GM21381 (cell line): Measurements from ENCODE around the gene MPPED1.

ENCODE experiments used
- ATAC-seq: cut with Tn5 transposase; IDR thresholded peaks from one replicate; pipeline ENCODE4 v1.9.1; 2021; ENCODE audit warnings: mild to moderate bottlenecking, moderate library complexity; ENCODE audit not compliant: unreplicated experiment

MPPED1 gene

DNA sequence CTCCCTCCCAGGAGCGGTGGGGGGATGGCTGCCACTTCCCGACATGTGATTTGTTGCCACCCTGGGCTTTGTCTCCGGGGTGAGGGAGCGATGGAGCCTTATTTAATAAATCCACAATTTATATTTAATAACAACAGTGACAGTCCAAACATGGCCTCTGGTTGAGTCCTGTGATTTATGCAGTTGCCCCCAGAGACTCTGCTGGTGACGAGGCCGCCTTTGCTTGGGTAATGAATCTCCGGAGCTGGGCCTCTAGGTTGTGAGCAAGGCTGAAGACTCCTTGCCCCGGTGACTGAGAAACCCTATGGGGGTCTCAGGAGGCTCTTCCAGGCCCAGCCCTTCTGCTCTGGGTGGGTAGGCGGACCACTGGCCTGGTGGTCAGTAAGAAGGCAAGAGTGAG lies 16.7 kb downstream of the MPPED1 start:
- ATAC-seq = no peak

DNA sequence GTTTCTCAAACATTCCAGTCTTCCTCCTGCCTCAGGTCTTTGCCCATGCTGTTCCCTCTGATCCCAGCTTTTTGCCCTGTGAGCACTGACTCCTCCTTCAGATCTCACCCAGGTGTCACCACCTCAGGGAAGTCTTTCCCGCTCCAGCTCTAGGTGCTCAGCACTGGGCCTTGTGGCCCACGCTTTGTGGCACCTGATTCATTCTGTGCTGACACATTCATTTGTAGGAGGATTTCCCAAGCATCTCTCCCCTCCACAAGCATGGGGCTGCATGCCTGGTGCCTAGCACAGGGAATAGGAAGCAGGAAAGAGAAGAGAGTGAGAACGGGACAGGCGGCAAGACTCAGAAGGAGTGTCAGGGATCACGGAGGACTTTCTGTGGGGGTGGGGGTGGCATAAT lies 17.6 kb downstream of the MPPED1 start:
- no peak for ATAC-seq

DNA sequence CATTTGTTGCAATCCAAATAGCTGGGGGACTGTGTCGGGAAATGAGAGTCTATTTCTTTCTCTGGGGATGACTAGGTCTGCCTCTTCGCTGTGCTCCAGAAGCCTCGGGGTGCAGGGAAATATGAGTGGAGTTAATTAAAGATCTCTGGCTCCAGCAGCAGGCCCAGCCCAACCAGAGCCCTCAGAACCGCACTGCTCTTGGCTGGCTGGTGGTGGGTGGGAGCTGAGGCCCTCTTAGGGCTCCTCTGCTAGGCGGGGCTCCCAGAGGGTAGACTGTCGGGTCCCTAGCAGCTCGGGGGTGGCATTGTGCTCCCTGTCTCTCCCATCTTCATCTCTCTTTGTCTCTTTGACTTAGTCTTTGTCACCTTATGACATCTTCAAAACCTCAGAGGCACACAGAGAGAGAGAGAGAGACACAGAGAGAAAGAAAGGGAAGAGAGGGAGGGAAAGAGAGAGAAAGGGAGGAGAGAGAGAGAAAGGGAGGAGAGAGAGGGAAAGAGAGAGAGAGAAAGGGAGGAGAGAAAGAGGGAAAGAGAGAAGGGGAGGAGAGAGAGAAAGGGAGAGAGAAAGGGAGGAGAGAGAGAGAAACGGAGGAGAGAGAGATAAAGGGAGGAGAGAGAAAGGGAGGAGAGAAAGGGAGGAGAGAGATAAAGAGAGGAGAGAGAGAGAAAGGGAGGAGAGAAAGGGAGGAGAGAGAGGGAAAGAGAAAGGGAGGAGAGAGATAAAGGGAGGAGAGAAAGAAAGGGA lies 20.2 kb downstream of the MPPED1 start:
- ATAC-seq = no peak

DNA sequence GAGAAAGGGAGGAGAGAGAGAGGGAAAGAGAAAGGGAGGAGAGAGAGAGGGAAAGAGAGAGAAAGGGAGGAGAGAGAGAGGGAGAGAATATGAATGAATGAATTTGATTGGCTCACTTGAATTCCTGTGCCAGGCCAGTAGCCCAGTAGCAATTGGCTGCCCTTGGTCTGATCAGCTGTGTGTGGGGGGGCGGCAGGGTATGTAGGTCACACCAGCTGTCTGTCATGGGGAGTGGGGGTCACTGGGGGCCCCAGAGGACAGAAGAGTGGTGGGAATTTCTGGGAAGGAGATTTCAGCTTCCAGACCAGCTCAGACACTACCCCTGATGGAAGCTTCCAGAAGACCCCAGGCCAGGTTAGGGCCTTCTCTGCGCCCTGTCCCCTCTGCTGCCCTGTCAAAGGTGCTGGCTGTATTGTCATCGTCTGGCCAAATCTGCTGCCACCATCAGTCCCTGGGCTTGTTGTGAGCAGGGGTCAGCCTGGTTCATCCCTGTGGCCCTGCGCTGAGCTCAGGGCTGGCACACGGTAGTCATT lies 21.1 kb downstream of the MPPED1 start:
- no peak for ATAC-seq

DNA sequence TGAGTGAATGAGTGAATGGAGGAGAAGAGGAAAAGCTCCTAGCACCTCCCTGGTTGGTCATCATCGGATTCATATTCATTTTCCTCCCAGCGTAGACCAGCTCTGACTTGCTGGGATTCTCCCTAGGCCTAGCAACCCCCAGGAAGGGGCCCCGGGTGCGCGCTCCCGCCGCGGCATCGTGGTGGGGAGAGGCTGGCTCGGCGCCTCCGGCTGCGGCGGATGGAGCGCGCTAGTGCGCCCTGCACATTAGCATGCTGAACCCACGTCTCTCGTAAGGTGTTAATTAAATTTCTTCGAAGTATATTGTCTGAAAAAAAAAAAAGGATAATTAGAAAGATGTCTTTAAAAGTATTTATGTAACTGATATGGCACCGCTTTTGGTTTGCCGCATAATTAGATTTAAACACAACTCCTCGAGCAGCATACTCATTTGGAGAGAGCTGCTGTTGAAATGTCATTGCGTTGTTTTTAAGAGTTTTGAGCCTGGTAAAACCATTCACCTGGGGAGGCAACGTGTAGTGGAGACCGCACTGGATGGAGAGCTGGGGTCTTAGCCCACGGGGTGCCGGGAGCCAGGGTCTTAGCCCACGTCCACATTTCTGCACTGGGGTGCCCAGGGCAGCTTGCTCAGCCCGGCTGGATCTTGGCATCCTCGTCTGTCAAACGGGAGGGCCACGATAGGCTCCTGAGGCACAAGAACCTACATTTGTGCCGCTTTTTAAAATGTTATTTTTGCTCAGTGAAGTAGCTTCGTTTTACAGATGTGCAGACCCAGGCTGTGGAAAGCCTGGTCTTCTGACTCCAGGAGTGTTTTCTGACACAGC lies 21.8 kb downstream of the MPPED1 start:
- no peak for ATAC-seq

DNA sequence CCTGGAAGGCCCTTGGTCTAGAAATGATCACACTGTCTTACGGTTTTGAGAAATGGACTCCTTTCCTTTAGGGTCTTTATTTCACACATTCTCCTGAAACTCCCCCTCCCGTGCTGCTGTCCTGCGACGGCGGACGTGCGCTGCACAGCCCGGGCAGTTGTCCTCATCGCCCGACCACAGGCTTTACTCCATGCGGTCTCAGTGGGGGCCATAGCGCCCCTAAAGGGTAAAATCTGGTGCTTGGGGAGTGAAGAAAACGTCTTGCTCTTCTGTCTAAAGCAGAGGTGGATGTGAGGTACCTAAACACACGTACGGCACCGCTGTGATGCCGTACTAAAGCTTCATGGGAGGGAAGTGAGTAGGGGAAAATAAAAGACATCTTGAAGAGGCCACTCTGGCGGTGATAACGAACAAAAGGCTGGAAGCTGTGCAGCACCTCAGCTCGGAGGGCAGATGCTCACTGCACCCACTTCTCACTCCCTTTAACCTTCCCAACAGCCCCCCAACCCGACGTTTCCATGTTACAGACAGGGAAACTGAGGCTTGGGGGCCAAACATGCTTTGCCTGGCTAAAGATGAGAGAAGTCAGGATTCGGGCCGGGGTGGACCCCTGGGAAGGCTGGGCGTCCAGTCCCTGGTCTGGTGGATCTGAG lies 22.6 kb downstream of the MPPED1 start:
- no peak for ATAC-seq

DNA sequence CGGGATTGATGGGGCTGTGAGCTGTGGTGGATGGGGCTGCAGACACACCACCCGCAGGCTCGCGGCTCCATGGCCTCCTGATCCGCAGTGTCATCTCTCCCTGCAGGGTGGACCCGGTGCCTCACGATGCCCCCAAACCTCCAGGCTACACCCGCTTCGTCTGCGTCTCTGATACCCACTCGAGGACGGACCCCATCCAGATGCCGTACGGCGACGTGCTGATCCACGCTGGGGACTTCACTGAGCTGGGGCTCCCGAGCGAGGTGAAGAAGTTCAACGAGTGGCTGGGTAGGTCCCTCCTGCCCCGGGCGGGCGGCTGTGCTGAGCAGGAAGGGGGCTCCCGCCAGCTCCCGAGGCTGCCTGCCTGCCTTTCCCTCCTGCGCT lies 23.1 kb downstream of the MPPED1 start:
- no peak for ATAC-seq

DNA sequence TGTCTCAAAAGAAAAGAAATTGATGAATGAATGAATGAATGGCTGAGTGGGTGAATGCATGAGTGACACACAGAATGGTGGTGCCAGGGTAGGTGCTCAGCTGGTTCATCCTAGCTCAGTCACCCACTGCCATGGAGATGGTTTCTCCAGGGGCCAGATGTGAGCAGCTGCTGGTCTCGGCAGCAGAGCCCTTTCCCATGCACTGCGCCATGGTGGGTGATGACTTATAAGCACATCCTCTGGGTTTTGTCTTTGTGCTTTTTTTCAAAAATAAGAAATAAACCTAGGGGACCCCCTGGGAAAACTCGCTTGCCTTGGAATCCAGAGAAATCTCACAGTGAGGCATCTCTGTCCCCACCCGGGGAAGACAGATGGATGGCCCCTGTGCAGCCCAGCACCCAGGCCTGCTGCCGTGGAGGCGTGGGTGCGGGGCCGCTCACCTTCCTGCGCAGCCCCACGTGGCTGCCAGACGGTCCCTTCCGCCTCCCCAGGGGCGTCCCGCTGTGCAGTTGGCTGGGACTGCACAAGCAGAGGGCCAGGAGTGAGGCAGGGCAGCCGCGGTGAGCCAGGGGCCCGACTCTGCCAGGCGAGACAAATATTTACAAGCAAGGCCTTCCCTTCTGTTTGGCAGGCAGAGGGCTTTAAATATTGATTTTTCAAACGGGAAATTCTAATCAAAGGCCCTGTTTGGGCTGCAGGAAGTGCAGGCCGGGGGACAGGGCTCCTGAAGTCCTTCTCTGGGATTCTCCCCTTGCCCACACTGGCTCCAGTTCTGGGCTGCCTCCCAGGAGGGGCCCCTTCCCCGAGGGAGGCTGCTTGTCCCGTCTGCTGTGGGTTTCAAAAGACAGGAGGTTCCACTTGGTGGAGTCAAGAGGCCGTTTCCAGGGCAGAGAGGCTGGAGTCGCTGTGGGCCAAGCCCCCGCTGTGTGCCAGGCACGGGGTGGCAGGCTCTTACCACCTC lies 24.3 kb downstream of the MPPED1 start:
- ATAC-seq = no peak

DNA sequence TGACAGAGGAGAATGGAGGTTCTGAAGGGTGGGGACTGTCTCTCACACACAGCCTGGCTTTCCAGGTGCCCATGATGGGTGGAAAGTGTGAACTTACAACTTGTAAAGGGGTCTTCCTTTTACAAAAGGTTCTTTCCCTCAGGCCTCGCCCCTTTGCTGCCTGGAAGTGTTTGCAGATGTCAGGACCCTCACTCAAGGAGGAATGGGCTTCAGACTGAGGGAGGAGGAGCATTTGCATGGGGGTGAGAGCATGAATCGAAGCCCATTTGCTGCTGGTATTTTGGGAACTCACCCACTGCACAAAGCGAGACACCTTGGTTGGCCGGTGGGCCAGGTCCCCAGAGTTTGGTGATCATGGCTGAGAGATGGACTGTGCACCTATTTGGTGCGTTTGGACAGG lies 25.1 kb downstream of the MPPED1 start:
- ATAC-seq = no peak

DNA sequence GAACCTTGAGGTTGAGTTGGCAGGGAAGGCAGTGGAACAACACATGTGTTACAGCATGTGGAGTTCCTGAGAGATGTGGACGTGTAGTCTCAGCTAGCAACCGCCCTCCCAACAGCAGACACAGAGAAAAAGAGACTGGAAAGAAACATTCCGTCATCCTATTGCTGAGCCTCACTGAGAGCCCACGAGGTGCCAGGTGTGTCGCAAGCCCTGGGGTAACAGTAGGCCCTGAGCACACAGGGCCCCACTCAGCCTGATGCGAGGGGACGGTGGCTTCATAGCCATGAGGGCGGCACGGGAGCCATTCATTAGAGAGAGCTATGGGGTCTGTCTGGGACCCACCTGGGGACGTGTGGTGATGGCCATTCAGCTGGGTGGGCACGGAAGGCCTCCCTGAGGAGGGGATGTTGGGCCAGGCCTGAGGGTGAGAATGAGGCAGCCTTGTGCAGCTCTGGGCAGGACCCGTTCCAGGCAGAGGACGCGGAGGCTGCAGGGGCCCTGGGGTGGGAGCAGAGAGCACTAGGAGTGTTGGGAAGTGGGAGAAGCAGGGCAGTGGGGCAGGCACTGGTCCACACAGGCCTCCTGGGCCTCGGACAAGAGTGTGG lies 26.2 kb downstream of the MPPED1 start:
- ATAC-seq = no peak

DNA sequence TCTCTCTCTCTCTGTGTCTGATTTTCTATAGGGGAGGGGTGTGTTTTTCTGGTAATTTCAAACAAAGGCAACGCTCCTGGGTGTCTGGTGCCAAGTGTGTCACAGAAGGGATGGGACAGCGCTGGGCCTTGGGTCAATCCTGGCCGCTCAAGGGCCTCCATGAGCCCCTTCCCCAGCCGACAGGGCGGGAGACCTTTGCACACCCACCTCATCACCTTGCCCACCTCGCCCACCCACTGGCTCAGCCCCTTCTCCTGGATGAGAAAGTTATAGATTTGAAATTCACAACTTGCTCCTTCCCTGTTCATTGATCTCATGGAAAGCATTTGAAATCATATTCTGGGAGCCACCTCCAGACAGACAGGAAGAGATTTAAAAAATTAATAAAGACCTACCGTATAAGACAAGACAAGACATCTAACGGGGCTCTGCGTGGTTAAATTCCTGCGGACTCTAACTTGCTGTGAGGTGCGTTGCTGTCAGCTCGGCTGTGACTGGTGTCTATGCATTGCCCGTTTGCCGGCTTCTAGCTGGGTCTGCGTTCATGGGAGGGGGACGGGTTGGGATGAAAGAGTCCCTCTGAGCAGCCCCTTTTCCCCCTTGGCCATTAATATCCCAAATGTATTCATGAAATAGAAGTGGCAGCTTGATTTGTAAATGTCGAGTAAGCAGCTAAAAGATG lies 27.0 kb downstream of the MPPED1 start:
- ATAC-seq = no peak

DNA sequence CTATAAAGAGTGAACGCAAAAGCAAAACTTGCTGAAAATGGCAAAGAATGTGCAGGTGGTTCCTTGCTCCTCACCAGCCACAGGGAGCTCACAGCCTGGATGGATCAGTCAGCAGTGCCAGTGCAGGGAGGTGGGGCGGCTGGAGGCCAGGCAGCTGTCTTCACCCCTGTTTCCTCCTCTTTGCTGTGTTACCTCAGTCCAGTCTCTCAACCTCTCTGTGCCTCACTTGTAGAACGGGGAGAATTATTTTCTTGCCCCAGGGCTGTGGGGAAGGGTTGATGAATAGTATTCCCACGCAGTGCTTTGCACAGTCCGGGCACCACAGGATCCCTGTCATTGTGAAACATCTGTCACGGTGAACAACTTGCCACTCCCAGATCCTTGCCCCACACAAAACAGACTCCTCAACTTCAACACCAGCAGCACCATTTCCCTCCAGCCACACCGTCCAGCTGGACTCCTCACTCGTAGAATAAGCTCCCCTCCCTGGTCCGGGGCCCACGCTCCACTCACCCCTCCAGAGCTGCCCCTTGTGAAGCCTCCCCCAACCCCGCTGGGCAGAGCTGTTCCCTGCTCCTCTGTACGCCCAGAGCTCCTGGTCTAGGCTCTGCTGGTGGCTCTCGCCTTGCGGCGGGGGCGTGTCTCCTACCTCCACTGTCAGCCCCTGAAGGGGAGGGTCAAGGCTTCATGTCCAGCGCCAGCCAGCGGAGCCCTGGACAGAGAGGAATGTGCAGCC lies 27.7 kb downstream of the MPPED1 start:
- ATAC-seq = no peak

DNA sequence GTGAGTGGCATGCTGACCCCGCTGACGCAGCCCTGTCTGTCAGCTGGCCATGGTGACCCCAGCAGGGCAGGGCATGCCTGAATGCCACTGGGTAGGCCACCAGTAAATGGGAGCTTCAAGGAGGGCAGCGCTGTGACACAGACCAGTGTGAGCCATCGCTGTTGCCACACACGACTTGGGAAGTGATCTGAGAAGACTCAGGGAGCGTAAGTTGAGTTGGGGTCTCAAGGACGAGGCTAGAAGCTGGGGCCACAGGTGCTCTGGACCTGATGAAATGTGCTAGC lies 28.2 kb downstream of the MPPED1 start:
- ATAC-seq = no peak

DNA sequence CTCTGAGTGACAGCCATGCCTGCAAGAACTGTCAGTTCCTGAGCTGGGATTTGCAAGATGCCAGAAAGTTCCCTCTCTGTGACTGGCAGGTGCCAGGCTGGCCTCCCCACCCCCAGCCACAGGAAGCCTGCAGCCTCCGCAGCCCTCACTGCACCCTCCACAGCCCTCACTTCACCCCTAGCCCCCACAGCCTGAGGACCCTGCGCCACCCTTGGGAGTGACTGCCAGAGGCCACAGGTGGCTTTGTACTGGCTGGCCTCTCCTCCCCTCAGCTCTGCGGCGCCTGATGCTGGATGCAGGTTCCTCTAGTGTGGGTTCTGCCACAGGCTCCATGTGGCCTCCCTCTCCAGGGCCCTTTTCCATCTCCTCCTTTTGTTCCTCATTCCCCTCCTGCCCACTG lies 28.7 kb downstream of the MPPED1 start:
- ATAC-seq = no peak

DNA sequence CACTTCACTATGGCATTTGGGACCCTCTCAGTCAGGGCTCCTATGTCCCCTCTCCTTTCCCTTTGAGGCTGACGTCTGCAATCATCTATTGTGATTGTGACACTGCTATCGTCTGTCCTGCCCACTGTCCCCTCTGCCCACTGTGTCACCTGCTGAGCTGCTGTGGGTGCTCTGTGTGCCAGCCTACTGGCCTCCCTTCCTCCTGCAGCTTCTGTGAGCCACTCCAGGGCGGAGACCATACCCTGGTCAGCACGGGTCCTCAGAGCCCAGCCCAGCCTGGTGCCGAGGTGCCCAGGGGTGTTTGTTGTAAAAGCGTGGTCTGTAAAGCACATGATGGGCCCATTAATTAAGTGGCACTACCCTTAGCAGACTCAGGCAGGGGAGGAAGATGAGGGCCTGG lies 29.4 kb downstream of the MPPED1 start:
- no peak for ATAC-seq

DNA sequence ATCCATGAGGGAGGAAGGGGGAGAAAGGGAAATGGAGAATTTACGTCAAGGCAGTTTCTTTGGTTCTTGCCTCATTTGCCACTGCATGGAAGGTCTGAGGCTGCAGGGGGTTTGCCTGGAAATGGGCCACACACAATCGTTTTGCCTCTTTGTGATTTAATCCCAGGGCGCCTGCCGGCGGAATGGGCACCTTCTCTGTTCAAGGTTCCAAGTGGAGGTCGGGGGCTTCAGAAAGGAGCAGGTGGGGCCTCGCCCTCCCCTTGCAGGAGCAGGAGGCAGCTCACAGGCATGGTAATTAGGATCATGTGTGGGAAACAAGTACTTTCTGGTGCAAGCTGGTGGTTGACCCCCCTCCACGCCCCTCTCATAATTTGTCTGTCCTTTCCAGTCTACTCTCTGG lies 29.9 kb downstream of the MPPED1 start:
- ATAC-seq = no peak

DNA sequence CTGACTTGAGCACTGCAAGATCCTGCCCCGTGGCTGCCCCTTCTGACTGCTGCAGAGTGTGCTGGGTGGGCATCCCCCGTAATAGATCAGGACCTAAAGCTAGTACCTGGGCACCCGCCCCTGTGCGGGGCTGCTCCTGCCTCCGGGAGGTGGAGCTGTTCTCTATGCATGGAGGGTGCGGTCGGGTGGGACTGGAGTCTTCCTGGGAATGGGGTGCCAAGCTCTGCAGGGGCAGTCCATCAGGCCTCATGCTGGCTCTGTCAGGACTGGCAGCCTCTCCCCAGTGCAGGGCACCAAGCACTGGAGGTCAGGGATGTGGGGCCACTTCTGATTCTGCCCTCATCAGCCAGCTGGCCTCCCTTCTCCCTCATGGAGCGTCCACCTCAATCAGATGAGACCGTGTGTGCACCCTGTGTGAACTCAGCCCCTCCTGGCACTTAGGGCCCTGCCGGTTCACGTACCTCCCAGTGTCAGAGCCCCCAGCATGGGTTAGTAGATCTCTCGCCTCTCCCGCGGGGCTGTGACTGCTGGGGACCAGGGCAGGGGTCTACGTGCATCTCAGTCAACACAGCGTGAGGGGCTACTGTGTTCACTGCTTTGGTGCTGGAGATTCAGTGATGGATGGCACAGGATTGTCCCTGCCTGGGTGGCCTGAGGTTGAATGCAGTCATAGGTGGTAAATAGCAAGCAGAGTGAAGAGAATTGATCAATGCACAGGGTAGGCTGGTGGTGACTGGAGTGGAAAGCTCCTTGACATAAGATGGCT lies 30.8 kb downstream of the MPPED1 start:
- ATAC-seq = no peak

DNA sequence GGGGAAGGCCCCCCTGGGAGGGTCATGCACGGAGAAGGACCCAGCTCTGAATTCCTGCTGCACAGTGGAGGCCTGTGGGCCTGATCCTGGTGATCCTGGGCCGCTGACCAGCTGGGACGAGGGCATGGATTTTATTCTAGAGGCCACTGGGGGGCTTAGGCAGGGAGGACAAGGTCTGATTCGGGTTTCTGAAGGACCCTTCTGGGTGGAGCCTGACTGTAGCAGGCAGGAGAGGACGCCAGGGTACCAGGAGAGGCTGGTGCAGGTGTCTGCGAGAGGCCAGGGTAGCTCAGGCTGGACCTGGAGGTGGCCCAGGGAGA lies 31.3 kb downstream of the MPPED1 start:
- no peak for ATAC-seq
